Neural cell (in vitro differentiated cells): ENCODE measurements around the gene U2SURP. TPM values are rescaled to one million over a fixed set of nuclear protein-coding genes. Genes with fewer than 3 reads are reported as not detected.

ENCODE experiments used
- H2AFZ ChIP-seq: fragments of 200-600, 300-800 bp; sonication (generic), shearing (Covaris generic); 2 replicates; pipeline ENCODE4 v1.6.0; 2014; ENCODE audit warnings: low read depth, mild to moderate bottlenecking, antibody characterized with exemption, low read length, moderate library complexity
- H3F3A ChIP-seq: fragments of 200-600 bp; shearing (Covaris generic); 2 replicates; pipeline ENCODE4 v1.6.1; 2016; ENCODE audit warnings: mild to moderate bottlenecking, moderate library complexity, mixed read lengths, antibody characterized with exemption, low read length; ENCODE audit not compliant: insufficient read depth, poor library complexity, severe bottlenecking
- H3K27ac ChIP-seq: fragments of 200-600, 300-800 bp; sonication (generic), shearing (Covaris generic); 2 replicates; pipeline ENCODE4 v1.5.1; 2014; ENCODE audit warnings: mild to moderate bottlenecking, low read length, moderate library complexity
- H3K27me3 ChIP-seq: fragments of 300-800, 200-600 bp; sonication (generic), shearing (Covaris generic); 2 replicates; pipeline ENCODE4 v1.6.0; 2014; ENCODE audit warnings: mild to moderate bottlenecking, low read depth, low read length, moderate library complexity; ENCODE audit not compliant: insufficient read depth
- H3K36me3 ChIP-seq: fragments of 300-800, 200-600 bp; sonication (generic), shearing (Covaris generic); 2 replicates; pipeline ENCODE4 v1.5.1; 2014; ENCODE audit warnings: mild to moderate bottlenecking, antibody characterized with exemption, low read length, moderate library complexity; ENCODE audit not compliant: insufficient read depth
- H3K4me2 ChIP-seq: fragments of 300-800, 200-600 bp; sonication (generic), shearing (Covaris generic); 2 replicates; pipeline ENCODE4 v1.6.0; 2014; ENCODE audit warnings: mild to moderate bottlenecking, low read length
- H3K4me3 ChIP-seq: fragments of 300-800, 200-600 bp; sonication (generic), shearing (Covaris generic); 2 replicates; pipeline ENCODE4 v1.5.1; 2014; ENCODE audit warnings: mild to moderate bottlenecking, low read length, moderate library complexity
- H3K79me2 ChIP-seq: fragments of 200-600 bp; shearing (Covaris generic); replicated peaks from 2 replicates; pipeline ENCODE4 v1.6.0; 2014; ENCODE audit warnings: mild to moderate bottlenecking, low read length, moderate library complexity; ENCODE audit not compliant: insufficient read depth
- H3K9ac ChIP-seq: fragments of 300-800, 200-600 bp; sonication (generic), shearing (Covaris generic); 2 replicates; pipeline ENCODE4 v1.6.1; 2016; ENCODE audit warnings: mild to moderate bottlenecking, low read length, mixed read lengths
- H3K9me2 ChIP-seq: fragments of 200-600 bp; shearing (Covaris generic); 2 replicates; pipeline ENCODE4 v1.6.1; 2016; ENCODE audit warnings: mild to moderate bottlenecking, low read length, mixed read lengths; ENCODE audit not compliant: insufficient read depth
- H3K9me3 ChIP-seq: fragments of 200-600, 300-800 bp; sonication (generic), shearing (Covaris generic); 2 replicates; pipeline ENCODE4 v1.6.1; 2016; ENCODE audit warnings: mild to moderate bottlenecking, mixed run types, low read length, moderate library complexity, mixed read lengths
- H4K20me1 ChIP-seq: fragments of 200-600 bp; shearing (Covaris generic); 2 replicates; pipeline ENCODE4 v1.6.1; 2016; ENCODE audit warnings: mild to moderate bottlenecking, mixed run types; ENCODE audit not compliant: insufficient read depth
- EP300 ChIP-seq: fragments of 450-650 bp; conservative IDR thresholded peaks from 2 replicates; pipeline ENCODE4 v1.6.1; 2014; ENCODE audit warnings: antibody characterized with exemption, mild to moderate bottlenecking, moderate library complexity; ENCODE audit not compliant: poor library complexity, severe bottlenecking
- EZH2 ChIP-seq: fragments of 200-600, 300-800 bp; shearing (Covaris generic), sonication (generic); IDR thresholded peaks from 2 replicates; pipeline ENCODE4 v1.6.1; 2014; ENCODE audit warnings: antibody characterized with exemption, low read length, borderline replicate concordance, mild to moderate bottlenecking; ENCODE audit not compliant: insufficient read depth, poor library complexity, severe bottlenecking
- MXI1 ChIP-seq: fragments of 450-650 bp; conservative IDR thresholded peaks from 2 replicates; pipeline ENCODE4 v1.6.1; 2014; ENCODE audit warnings: antibody characterized with exemption, mild to moderate bottlenecking; ENCODE audit not compliant: poor library complexity, severe bottlenecking
- POLR2AphosphoS5 ChIP-seq: IDR thresholded peaks from 2 replicates; pipeline ENCODE4 v1.6.1; 2012
- RAD21 ChIP-seq: fragments of 450-650 bp; conservative IDR thresholded peaks from 2 replicates; pipeline ENCODE4 v1.6.1; 2014; ENCODE audit warnings: antibody characterized with exemption, mild to moderate bottlenecking, moderate library complexity
- REST ChIP-seq: IDR thresholded peaks from 2 replicates; pipeline ENCODE4 v1.6.1; 2012; ENCODE audit warnings: borderline replicate concordance
- SMC3 ChIP-seq: fragments of 450-650 bp; conservative IDR thresholded peaks from 2 replicates; pipeline ENCODE4 v1.6.1; 2014; ENCODE audit warnings: antibody characterized with exemption, mild to moderate bottlenecking, moderate library complexity; ENCODE audit not compliant: poor library complexity
- TAF1 ChIP-seq: IDR thresholded peaks from 2 replicates; pipeline ENCODE4 v1.6.1; 2012; ENCODE audit warnings: low read depth
- polyA plus RNA-seq: library from polyadenylated mRNA; depleted of rRNA; stranded (reverse); fragments of >200 nt; gene quantifications from 2 replicates; pipeline ENCODE4 v1.2.3, GENCODE V29; 2014
- TF ChIP-seq, protein P1 (sequence below): fragments of 450-650 bp; IDR thresholded peaks from 2 replicates; pipeline ENCODE4 v1.5.1; 2014; ENCODE audit warnings: antibody characterized with exemption, mild to moderate bottlenecking, moderate library complexity; ENCODE audit not compliant: poor library complexity, severe bottlenecking

The U2SURP gene
- polyA plus RNA-seq, 1 donor from 2014 or later = 159 TPM

DNA sequence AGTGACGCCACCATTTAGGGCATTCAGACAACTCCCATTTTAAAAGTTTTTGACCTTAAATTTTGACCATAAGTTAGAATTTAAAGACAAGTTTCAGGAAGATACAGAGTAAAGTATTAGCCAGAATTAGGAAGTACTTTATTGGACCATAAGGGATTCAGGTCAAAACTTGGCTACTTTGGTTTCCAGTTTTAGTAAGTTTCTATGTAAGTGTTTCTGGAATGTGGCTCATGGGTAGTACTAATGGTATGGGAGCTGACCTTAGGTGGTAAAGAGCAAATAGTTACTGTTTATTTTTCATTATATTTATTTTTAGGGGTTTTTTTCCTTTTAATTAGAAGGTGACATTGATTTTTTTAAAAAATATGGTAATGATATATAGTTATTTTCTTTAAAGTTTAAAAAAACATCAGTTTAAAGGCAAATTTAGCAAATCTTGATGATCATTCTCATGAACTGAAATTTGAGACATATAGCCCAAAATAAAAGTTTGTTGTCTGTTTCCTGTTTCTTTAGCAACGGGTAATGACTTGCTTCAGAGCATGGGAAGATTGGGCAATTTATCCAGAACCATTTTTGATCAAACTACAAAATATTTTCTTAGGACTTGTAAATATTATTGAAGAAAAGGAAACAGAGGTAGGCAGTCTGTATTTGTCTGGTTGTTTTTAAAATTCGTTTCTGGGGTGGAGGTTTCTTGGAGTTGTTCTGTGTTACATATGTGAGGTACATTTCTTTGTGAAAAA is 34.3 kb downstream of the U2SURP start:
- no peaks in the 10 kb centered on the region for H3K9me2 ChIP-seq
- H3F3A ChIP-seq = no peaks in the 10 kb centered on the region
- no peak for TF ChIP-seq MXI1
- no peak for TF ChIP-seq EZH2
- no peak for TF ChIP-seq EP300
- no peak for TF ChIP-seq RAD21
- no peak for TF ChIP-seq TAF1
- TF ChIP-seq, protein P1, sequence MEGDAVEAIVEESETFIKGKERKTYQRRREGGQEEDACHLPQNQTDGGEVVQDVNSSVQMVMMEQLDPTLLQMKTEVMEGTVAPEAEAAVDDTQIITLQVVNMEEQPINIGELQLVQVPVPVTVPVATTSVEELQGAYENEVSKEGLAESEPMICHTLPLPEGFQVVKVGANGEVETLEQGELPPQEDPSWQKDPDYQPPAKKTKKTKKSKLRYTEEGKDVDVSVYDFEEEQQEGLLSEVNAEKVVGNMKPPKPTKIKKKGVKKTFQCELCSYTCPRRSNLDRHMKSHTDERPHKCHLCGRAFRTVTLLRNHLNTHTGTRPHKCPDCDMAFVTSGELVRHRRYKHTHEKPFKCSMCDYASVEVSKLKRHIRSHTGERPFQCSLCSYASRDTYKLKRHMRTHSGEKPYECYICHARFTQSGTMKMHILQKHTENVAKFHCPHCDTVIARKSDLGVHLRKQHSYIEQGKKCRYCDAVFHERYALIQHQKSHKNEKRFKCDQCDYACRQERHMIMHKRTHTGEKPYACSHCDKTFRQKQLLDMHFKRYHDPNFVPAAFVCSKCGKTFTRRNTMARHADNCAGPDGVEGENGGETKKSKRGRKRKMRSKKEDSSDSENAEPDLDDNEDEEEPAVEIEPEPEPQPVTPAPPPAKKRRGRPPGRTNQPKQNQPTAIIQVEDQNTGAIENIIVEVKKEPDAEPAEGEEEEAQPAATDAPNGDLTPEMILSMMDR = no peak
- no peak for TF ChIP-seq REST
- no peak for TF ChIP-seq SMC3
- no peak for TF ChIP-seq POLR2AphosphoS5
- no peaks in the 10 kb centered on the region for H4K20me1 ChIP-seq
- H3K27me3 ChIP-seq = no peaks in the 10 kb centered on the region
- no peaks in the 10 kb centered on the region for H3K9me3 ChIP-seq
- no peak overlapping the region for H3K27ac ChIP-seq
- H3K9ac ChIP-seq = no peak overlapping the region
- H3K36me3 ChIP-seq = peaks cover 11% of the 10 kb centered on the region
- no peak overlapping the region for H2AFZ ChIP-seq
- no peak overlapping the region for H3K4me2 ChIP-seq
- no peaks in the 10 kb centered on the region for H3K79me2 ChIP-seq
- H3K4me3 ChIP-seq = no peak overlapping the region

DNA sequence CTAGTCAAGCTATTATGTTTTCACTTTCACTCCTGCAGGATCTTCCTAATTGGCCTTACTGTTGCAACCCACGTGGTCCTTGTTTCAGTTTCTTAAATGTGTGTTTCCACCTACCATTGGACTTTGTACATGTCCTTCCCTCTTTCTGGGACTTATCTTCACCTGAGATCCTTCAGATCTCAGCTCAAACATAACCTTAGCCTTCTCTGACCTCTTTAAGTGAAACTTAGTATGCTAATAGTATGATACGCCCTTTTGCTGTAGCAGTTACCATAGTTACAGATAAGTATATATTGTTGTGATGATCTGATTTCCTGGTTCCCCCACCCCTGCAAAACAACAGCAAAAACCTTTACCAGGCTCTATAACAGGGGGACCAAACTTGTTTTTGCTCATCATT is 35.2 kb downstream of the U2SURP start:
- Histone ChIP-seq H3K79me2 (no peaks in the 10 kb centered on the region), H3K9me3 (no peaks in the 10 kb centered on the region), H3K9ac (no peak overlapping the region), H2AFZ (no peak overlapping the region), H3K4me2 (no peak overlapping the region), H4K20me1 (no peaks in the 10 kb centered on the region), H3K9me2 (no peaks in the 10 kb centered on the region), H3K36me3 (peaks cover 11% of the 10 kb centered on the region), H3K27ac (no peak overlapping the region), H3K4me3 (no peak overlapping the region), H3F3A (no peaks in the 10 kb centered on the region), H3K27me3 (no peaks in the 10 kb centered on the region)
- TF ChIP-seq RAD21 (no peak), REST (no peak), MXI1 (no peak), TAF1 (no peak), EP300 (no peak), POLR2AphosphoS5 (no peak), EZH2 (no peak), SMC3 (no peak)
- TF ChIP-seq, protein P1 = no peak
